ENCODE data around the gene SLC15A1.
A peak's percentile ranks its signal among the peaks of the same experiment; 100 is the strongest.

SLC15A1 gene

GRCh38 chr13:98780451-98780850 lies 28.0 kb upstream of the SLC15A1 start:
- Mint-ChIP-seq H3K4me3 (no peak overlapping the region), H3K27ac (peak overlapping the region; percentile 27), H3K9me3 (peaks cover 3% of the 10 kb centered on the region), H3K27me3 (ENCODE audit: low read depth, poor library complexity) (peaks cover 7% of the 10 kb centered on the region), H3K36me3 (ENCODE audit: low read depth) (no peaks in the 10 kb centered on the region), H3K4me1 (no peaks in the 10 kb centered on the region)
- TF ChIP-seq, protein P1, sequence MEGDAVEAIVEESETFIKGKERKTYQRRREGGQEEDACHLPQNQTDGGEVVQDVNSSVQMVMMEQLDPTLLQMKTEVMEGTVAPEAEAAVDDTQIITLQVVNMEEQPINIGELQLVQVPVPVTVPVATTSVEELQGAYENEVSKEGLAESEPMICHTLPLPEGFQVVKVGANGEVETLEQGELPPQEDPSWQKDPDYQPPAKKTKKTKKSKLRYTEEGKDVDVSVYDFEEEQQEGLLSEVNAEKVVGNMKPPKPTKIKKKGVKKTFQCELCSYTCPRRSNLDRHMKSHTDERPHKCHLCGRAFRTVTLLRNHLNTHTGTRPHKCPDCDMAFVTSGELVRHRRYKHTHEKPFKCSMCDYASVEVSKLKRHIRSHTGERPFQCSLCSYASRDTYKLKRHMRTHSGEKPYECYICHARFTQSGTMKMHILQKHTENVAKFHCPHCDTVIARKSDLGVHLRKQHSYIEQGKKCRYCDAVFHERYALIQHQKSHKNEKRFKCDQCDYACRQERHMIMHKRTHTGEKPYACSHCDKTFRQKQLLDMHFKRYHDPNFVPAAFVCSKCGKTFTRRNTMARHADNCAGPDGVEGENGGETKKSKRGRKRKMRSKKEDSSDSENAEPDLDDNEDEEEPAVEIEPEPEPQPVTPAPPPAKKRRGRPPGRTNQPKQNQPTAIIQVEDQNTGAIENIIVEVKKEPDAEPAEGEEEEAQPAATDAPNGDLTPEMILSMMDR (IDR thresholded peaks at IDR 0.05): no peak
- DNase-seq: no peak

DNA sequence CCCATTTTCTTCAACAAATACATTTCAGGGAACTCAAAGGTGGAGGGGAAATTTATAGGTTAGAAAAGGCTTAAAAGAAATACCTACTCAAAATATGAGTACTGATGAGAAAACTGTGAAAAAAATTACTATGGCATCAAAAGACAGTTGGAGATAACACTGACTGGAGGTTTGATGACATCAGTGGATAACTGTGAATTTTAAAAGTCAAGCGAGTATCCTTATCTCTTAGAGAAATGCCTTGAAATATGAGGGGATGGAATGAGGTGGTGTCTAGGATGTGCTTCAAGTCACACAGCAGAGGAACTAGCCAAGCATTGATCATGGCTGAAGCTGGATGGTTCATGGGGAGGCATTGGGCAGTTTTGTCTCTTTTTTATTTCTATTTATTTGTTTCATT lies 27.2 kb upstream of the SLC15A1 start:
- TF ChIP-seq, protein P1 (IDR thresholded peaks at IDR 0.05): no peak
- H3K36me3 Mint-ChIP-seq (ENCODE audit: low read depth): no peaks in the 10 kb centered on the region
- H3K27ac Mint-ChIP-seq: peak overlapping the region; percentile 70
- H3K27me3 Mint-ChIP-seq (ENCODE audit: low read depth, poor library complexity): peaks cover 7% of the 10 kb centered on the region
- peaks cover 3% of the 10 kb centered on the region for H3K9me3 Mint-ChIP-seq
- DNase-seq: no peak
- H3K4me3 Mint-ChIP-seq: no peak overlapping the region
- no peaks in the 10 kb centered on the region for H3K4me1 Mint-ChIP-seq

DNA sequence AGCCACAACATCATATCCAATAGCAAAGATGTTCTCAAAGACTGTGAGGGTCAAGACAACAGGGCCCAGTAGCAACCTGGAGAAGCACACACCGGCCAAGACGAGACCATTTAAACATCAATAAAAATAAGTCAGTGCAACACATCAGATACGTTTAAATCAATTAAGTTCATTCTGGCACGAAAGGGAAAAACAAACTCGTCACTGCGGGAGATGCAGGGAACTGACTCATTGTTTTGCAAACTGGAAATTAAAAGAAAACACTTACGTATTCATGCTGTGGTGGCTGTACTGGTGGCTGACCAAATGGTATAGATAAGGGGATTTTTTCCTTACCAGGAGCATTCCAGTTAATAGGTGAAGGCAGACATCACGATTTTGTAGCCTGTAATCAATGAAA lies 26.3 kb upstream of the SLC15A1 start:
- TF ChIP-seq, protein P1 (IDR thresholded peaks at IDR 0.05): no peak
- no peak for DNase-seq
- Mint-ChIP-seq H3K4me1 (no peaks in the 10 kb centered on the region), H3K4me3 (no peak overlapping the region), H3K36me3 (ENCODE audit: low read depth) (no peaks in the 10 kb centered on the region), H3K27me3 (ENCODE audit: low read depth, poor library complexity) (peaks cover 7% of the 10 kb centered on the region), H3K9me3 (peaks cover 3% of the 10 kb centered on the region), H3K27ac (no peak overlapping the region)

GRCh38 chr13:98776644-98777043 lies 24.2 kb upstream of the SLC15A1 start:
- peaks cover 7% of the 10 kb centered on the region for H3K27me3 Mint-ChIP-seq (ENCODE audit: low read depth, poor library complexity)
- DNase-seq: no peak
- H3K4me1 Mint-ChIP-seq: no peaks in the 10 kb centered on the region
- TF ChIP-seq, protein P1 (IDR thresholded peaks at IDR 0.05): no peak
- H3K9me3 Mint-ChIP-seq: peaks cover 3% of the 10 kb centered on the region
- no peak overlapping the region for H3K27ac Mint-ChIP-seq
- no peak overlapping the region for H3K4me3 Mint-ChIP-seq
- H3K36me3 Mint-ChIP-seq (ENCODE audit: low read depth): no peaks in the 10 kb centered on the region

- H3K9me3 Mint-ChIP-seq: no peaks in the 10 kb centered on the region
- TF ChIP-seq, protein P1 (IDR thresholded peaks at IDR 0.05): no peak
- no peaks in the 10 kb centered on the region for H3K4me1 Mint-ChIP-seq
- DNase-seq: no peak
- H3K4me3 Mint-ChIP-seq: no peak overlapping the region
- H3K27ac Mint-ChIP-seq: no peak overlapping the region
- H3K36me3 Mint-ChIP-seq (ENCODE audit: low read depth): no peaks in the 10 kb centered on the region
- H3K27me3 Mint-ChIP-seq (ENCODE audit: low read depth, poor library complexity): peaks cover 7% of the 10 kb centered on the region
These were observed 23.5 kb upstream of the SLC15A1 start for GRCh38 chr13:98775844-98776598.

DNA sequence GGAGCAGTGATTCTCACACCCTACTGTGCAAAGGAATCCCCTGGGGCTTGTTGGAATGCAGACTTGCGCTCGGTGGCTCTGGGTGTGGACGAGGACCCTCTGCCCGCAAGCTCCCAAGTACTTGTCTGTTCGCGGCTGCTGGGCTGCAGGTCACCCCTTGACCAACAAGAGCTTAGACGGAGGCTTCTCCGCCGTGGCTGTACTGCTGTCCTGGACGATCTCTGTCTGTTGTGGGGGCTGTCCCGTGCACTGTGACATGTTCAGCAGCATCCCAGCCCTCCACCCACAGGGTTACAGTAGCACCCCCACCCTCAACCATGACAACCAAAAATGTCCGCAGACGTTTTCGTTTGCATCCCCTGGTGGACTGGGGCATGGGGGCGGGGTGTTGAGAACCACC lies 22.9 kb upstream of the SLC15A1 start:
- Mint-ChIP-seq H3K27ac (no peak overlapping the region), H3K4me1 (no peaks in the 10 kb centered on the region), H3K9me3 (no peaks in the 10 kb centered on the region), H3K4me3 (no peak overlapping the region), H3K27me3 (ENCODE audit: low read depth, poor library complexity) (peaks cover 7% of the 10 kb centered on the region), H3K36me3 (ENCODE audit: low read depth) (no peaks in the 10 kb centered on the region)
- DNase-seq: no peak
- TF ChIP-seq, protein P1 (IDR thresholded peaks at IDR 0.05): no peak

Measured in nephron progenitor cell (in vitro differentiated cells).